HepG2 (cell line): Measurements from ENCODE around the gene ZNF747. TPM values are rescaled to one million over a fixed set of nuclear protein-coding genes. Genes with fewer than 3 reads are reported as not detected.

ENCODE experiments used
- ETV5 ChIP-seq: IDR thresholded peaks from 2 replicates; pipeline ENCODE4 v1.6.1; 2018; ENCODE audit warnings: missing biosample characterization, missing genetic modification reagents, inconsistent platforms, borderline replicate concordance
- FOSL1 ChIP-seq: sonication (generic); formaldehyde crosslinking; IDR thresholded peaks from 2 replicates; pipeline ENCODE4 v1.9.0; 2021; ENCODE audit warnings: missing genetic modification reagents, borderline replicate concordance
- FUBP1 ChIP-seq: sonication (generic); formaldehyde crosslinking; IDR thresholded peaks from 2 replicates; pipeline ENCODE4 v1.5.1; 2020; ENCODE audit warnings: missing genetic modification reagents, mild to moderate bottlenecking, borderline replicate concordance
- HIVEP1 ChIP-seq: sonication (generic); formaldehyde crosslinking; IDR thresholded peaks from 2 replicates; pipeline ENCODE4 v1.4.0; 2020; ENCODE audit warnings: mild to moderate bottlenecking, missing genetic modification reagents
- NCOR1 ChIP-seq: fragments of 200-600 bp; sonication (generic); IDR thresholded peaks from 2 replicates; pipeline ENCODE4 v1.7.0; 2017; ENCODE audit warnings: antibody characterized with exemption, low read length, borderline replicate concordance
- NFE2 ChIP-seq: sonication (generic); formaldehyde crosslinking; IDR thresholded peaks from 2 replicates; pipeline ENCODE4 v1.4.0; 2020; ENCODE audit warnings: missing genetic modification reagents
- NFKBIZ ChIP-seq: IDR thresholded peaks from 2 replicates; pipeline ENCODE4 v1.6.1; 2018; ENCODE audit warnings: missing genetic modification reagents, missing compliant biosample characterization
- PAF1 ChIP-seq: IDR thresholded peaks from 2 replicates; pipeline ENCODE4 v1.6.1; 2016; ENCODE audit warnings: missing genetic modification reagents, missing compliant biosample characterization
- PHF21A ChIP-seq: sonication (generic); formaldehyde crosslinking; IDR thresholded peaks from 2 replicates; pipeline ENCODE4 v1.5.0; 2020; ENCODE audit warnings: mild to moderate bottlenecking, missing genetic modification reagents
- PHF8 ChIP-seq: sonication (generic); formaldehyde crosslinking; IDR thresholded peaks from 2 replicates; pipeline ENCODE4 v1.5.0; 2020; ENCODE audit warnings: missing genetic modification reagents
- RXRB ChIP-seq: IDR thresholded peaks from 2 replicates; pipeline ENCODE4 v1.6.1; 2016; ENCODE audit warnings: borderline replicate concordance, missing genetic modification reagents, missing compliant biosample characterization
- SMC3 ChIP-seq: IDR thresholded peaks from 2 replicates; pipeline ENCODE4 v1.6.1; 2011; ENCODE audit warnings: low read length, improper control_type of control experiment
- TCF12 ChIP-seq, 2 experiments: fragments of 450-650 bp in 1 of 2; sonication (generic) in 1 of 2; formaldehyde crosslinking in 1 of 2; IDR thresholded peaks; 2 replicates each; pipeline versions ENCODE4 v1.6.1 to v1.8.0; 2017 to 2022; ENCODE audit warnings: antibody characterized with exemption in 1 of 2, mild to moderate bottlenecking in 1 of 2, missing genetic modification reagents in 1 of 2, moderate library complexity in 1 of 2
- ZBTB25 ChIP-seq: IDR thresholded peaks from 2 replicates; pipeline ENCODE4 v1.6.1; 2018; ENCODE audit warnings: missing genetic modification reagents
- ZHX1 ChIP-seq: sonication (generic); formaldehyde crosslinking; IDR thresholded peaks from 2 replicates; pipeline ENCODE4 v1.8.1; 2022; ENCODE audit warnings: low read depth, mild to moderate bottlenecking, missing genetic modification reagents
- ZKSCAN1 ChIP-seq: fragments of 150-350 bp; IDR thresholded peaks from 2 replicates; pipeline ENCODE4 v1.6.1; 2014; ENCODE audit warnings: low read length
- ZNF121 ChIP-seq: sonication (generic); formaldehyde crosslinking; IDR thresholded peaks from 2 replicates; pipeline ENCODE4 v1.5.0; 2020; ENCODE audit warnings: mild to moderate bottlenecking, missing genetic modification reagents
- ZNF225 ChIP-seq: sonication (generic); formaldehyde crosslinking; IDR thresholded peaks from 2 replicates; pipeline ENCODE4 v1.4.0; 2020; ENCODE audit warnings: mild to moderate bottlenecking, missing genetic modification reagents
- ZNF24 ChIP-seq: fragments of 450-650 bp; IDR thresholded peaks from 2 replicates; pipeline ENCODE4 v1.6.1; 2017; ENCODE audit warnings: antibody characterized with exemption, mild to moderate bottlenecking
- ZNF263 ChIP-seq: sonication (generic); formaldehyde crosslinking; IDR thresholded peaks from 2 replicates; pipeline ENCODE4 v1.4.0; 2020; ENCODE audit warnings: missing genetic modification reagents
- ZNF367 ChIP-seq: sonication (generic); formaldehyde crosslinking; IDR thresholded peaks from 2 replicates; pipeline ENCODE4 v1.4.0; 2020; ENCODE audit warnings: missing genetic modification reagents, borderline replicate concordance
- ZNF510 ChIP-seq: sonication (generic); formaldehyde crosslinking; IDR thresholded peaks from 2 replicates; pipeline ENCODE4 v1.4.0; 2020; ENCODE audit warnings: low read depth, mild to moderate bottlenecking, missing genetic modification reagents
- ZNF629 ChIP-seq: sonication (generic); formaldehyde crosslinking; conservative IDR thresholded peaks from 2 replicates; pipeline ENCODE4 v1.5.0; 2020; ENCODE audit warnings: missing genetic modification reagents
- ZNF672 ChIP-seq: sonication (generic); formaldehyde crosslinking; IDR thresholded peaks from 2 replicates; pipeline ENCODE4 v1.8.1; 2022; ENCODE audit warnings: missing genetic modification reagents
- ZNF768 ChIP-seq: sonication (generic); formaldehyde crosslinking; IDR thresholded peaks from 2 replicates; pipeline ENCODE4 v1.4.0; 2020; ENCODE audit warnings: missing genetic modification reagents
- polyA plus RNA-seq, 8 experiments: library from polyadenylated mRNA; depleted of rRNA in 3 of 8; stranded (reverse) in 7 of 8; unstranded in 1 of 8; fragments of >200 nt; fragmentation: Illumina TruSeq in 4 of 8; extraction: Trizol in 4 of 8; gene quantifications; 2 replicates each; pipeline versions ENCODE4 v1.2.1 to v1.2.3, GENCODE V29; 2011 to 2016; ENCODE audit warnings: low read depth in 4 of 8, missing spikeins in 1 of 8, mixed read lengths in 1 of 8; ENCODE audit not compliant: insufficient read depth in 1 of 8
- total RNA-seq, 5 experiments: library from RNA; depleted of rRNA; stranded (reverse); fragments of >200 nt; fragmentation: Illumina TruSeq; extraction: Trizol; gene quantifications; 2 replicates each; pipeline ENCODE4 v1.2.3, GENCODE V29; 2016; ENCODE audit warnings: low read depth in 1 of 5
- TF ChIP-seq, protein P1 (sequence below): IDR thresholded peaks from 2 replicates; pipeline ENCODE4 v1.6.1; 2016; ENCODE audit warnings: low read depth

ZNF747 gene
- total and polyA plus RNA-seq, 2 of the 13 experiments (the other 11 are each of a cell fraction or from before 2014, with no cell fraction given) = 7.2 to 10.2 TPM

GRCh38 chr16:30535777-30536190, 1.1 kb upstream of the ZNF747 start (continued):
- TF ChIP-seq FUBP1 (CRISPR knock-in tag) = no peak
- TF ChIP-seq SMC3 = peak; percentile 57
- no peak for TF ChIP-seq ZNF24
- peak; percentile 64; the same call in 1 of the 2 replicates for TF ChIP-seq ZNF768
- TF ChIP-seq ZHX1 (CRISPR knock-in tag) = no peak
- no peak for TF ChIP-seq PAF1 (CRISPR knock-in tag)
- TF ChIP-seq NFKBIZ (CRISPR knock-in tag) = no peak; the same call in 1 of the 2 replicates
- TF ChIP-seq, protein P1, sequence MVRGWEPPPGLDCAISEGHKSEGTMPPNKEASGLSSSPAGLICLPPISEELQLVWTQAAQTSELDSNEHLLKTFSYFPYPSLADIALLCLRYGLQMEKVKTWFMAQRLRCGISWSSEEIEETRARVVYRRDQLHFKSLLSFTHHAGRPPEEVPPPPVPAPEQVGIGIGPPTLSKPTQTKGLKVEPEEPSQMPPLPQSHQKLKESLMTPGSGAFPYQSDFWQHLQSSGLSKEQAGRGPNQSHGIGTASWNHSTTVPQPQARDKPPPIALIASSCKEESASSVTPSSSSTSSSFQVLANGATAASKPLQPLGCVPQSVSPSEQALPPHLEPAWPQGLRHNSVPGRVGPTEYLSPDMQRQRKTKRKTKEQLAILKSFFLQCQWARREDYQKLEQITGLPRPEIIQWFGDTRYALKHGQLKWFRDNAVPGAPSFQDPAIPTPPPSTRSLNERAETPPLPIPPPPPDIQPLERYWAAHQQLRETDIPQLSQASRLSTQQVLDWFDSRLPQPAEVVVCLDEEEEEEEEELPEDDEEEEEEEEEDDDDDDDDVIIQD (CRISPR knock-in tag) = no peak
- no peak for TF ChIP-seq ZNF629 (CRISPR knock-in tag)
- peak; percentile 31; the same call in 1 of the 2 replicates for TF ChIP-seq RXRB
- TF ChIP-seq ZNF263 (CRISPR knock-in tag) = peak; percentile 40; the same call in 1 of the 2 replicates
- peak; percentile 49; the same call in 1 of the 2 replicates for TF ChIP-seq ZNF121 (CRISPR knock-in tag)
- TF ChIP-seq ZNF510 (CRISPR knock-in tag) = peak; percentile 5; the same call in 1 of the 2 replicates
- no peak for TF ChIP-seq ZNF367 (CRISPR knock-in tag)
- peak; percentile 39; the same call in 1 of the 2 replicates for TF ChIP-seq ETV5 (CRISPR knock-in tag)
- TF ChIP-seq ZKSCAN1 = peak; percentile 82
- TF ChIP-seq NCOR1 = no peak
- TF ChIP-seq HIVEP1 = no peak; the same call in 1 of the 2 replicates
- TF ChIP-seq NFE2 (CRISPR knock-in tag) = no peak
- TF ChIP-seq ZBTB25 (CRISPR knock-in tag) = no peak; the same call in 1 of the 2 replicates
- no peak for TF ChIP-seq ZNF672 (CRISPR knock-in tag)
- no peak for TF ChIP-seq FOSL1 (CRISPR knock-in tag)
- no peak for TF ChIP-seq TCF12 (IDR thresholded peaks at IDR 0.05)
- no peak for TF ChIP-seq TCF12 (CRISPR knock-in tag; IDR thresholded peaks at IDR 0.05)
- TF ChIP-seq PHF21A (CRISPR knock-in tag) = no peak
- TF ChIP-seq ZNF225 (CRISPR knock-in tag) = no peak
- TF ChIP-seq PHF8 = no peak
